ENCODE measurements around the gene IAH1.

Gene IAH1, protein sequence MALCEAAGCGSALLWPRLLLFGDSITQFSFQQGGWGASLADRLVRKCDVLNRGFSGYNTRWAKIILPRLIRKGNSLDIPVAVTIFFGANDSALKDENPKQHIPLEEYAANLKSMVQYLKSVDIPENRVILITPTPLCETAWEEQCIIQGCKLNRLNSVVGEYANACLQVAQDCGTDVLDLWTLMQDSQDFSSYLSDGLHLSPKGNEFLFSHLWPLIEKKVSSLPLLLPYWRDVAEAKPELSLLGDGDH

DNA sequence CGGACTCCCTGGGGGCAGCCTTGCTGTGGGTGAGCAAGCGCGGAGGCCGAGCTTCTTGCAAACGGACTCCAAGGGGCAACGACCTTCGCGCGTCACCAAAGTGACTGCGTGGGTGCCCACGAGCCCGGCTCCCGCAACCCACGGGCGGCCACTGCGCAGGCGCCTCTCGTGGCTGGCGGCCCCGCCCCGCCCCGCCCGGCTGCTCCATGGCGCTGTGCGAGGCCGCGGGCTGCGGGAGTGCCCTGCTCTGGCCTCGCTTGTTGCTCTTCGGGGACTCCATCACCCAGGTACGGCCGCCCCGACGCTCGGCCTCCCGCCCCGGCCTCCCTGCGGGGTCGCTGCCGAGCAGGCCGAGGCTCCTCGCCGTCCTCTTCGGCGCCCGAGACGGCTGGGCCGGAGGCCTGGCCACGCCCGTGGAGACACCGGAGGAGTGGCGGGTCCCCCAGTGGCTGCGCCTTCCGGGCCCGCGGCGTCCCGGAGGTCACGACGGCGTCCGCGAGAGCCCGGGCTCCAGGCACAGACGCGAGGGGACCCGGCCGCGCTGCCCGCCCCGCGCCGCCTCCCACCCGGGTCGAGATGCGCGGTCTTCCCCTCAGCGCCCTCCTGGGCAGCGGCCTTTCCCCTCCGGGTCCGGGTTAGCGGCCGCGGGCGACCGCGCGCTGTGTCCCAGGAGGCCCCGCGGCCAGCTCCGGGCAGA is at the start of gene IAH1:
Gene IAH1, plus strand, starts transcription at position 191 of the 697 bp plus-strand sequence. Its CDS starts 16 bp downstream, at position 207.
- TF ChIP-seq, protein P1, sequence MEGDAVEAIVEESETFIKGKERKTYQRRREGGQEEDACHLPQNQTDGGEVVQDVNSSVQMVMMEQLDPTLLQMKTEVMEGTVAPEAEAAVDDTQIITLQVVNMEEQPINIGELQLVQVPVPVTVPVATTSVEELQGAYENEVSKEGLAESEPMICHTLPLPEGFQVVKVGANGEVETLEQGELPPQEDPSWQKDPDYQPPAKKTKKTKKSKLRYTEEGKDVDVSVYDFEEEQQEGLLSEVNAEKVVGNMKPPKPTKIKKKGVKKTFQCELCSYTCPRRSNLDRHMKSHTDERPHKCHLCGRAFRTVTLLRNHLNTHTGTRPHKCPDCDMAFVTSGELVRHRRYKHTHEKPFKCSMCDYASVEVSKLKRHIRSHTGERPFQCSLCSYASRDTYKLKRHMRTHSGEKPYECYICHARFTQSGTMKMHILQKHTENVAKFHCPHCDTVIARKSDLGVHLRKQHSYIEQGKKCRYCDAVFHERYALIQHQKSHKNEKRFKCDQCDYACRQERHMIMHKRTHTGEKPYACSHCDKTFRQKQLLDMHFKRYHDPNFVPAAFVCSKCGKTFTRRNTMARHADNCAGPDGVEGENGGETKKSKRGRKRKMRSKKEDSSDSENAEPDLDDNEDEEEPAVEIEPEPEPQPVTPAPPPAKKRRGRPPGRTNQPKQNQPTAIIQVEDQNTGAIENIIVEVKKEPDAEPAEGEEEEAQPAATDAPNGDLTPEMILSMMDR (IDR thresholded peaks at IDR 0.05; ENCODE audit: insufficient read depth, missing control alignments): no peak
- FAIRE-seq: no peak
- peak; percentile 69 for DNase-seq (ENCODE audit: insufficient read length, low spot score)

DNA sequence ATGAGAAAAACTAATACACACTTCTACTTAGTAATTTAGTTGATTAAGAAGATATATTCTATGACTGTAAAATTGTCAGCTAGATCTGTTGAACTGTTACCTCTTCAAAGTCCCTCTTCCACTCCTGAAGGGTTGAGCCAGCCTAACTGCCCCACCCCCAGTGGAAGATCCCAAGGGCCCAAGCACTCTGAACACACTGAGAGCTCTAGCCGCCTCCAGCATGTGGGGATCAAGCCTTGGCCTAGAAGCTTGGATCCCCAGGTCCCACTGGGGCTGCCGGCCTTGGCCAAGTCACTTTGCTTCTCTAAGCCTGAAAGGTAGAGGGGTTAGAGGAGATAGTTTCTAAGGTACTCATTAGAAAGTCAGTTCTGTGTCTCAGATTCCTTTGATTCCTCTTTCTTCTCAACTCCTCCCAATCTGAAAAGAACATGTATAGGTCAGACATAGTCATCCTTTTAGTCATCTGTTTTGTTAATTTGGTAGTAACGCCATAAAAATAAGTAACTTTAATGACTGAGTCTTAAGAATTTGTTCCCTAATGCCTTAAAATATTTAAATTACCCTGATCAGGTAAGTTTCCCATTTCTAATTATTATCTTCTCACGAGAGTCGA is 45.3 kb upstream of the IAH1 start:
- FAIRE-seq (no peak), DNase-seq (ENCODE audit: insufficient read length, low spot score) (no peak)
- TF ChIP-seq, protein P1 (IDR thresholded peaks at IDR 0.05; ENCODE audit: insufficient read depth, missing control alignments): no peak

DNA sequence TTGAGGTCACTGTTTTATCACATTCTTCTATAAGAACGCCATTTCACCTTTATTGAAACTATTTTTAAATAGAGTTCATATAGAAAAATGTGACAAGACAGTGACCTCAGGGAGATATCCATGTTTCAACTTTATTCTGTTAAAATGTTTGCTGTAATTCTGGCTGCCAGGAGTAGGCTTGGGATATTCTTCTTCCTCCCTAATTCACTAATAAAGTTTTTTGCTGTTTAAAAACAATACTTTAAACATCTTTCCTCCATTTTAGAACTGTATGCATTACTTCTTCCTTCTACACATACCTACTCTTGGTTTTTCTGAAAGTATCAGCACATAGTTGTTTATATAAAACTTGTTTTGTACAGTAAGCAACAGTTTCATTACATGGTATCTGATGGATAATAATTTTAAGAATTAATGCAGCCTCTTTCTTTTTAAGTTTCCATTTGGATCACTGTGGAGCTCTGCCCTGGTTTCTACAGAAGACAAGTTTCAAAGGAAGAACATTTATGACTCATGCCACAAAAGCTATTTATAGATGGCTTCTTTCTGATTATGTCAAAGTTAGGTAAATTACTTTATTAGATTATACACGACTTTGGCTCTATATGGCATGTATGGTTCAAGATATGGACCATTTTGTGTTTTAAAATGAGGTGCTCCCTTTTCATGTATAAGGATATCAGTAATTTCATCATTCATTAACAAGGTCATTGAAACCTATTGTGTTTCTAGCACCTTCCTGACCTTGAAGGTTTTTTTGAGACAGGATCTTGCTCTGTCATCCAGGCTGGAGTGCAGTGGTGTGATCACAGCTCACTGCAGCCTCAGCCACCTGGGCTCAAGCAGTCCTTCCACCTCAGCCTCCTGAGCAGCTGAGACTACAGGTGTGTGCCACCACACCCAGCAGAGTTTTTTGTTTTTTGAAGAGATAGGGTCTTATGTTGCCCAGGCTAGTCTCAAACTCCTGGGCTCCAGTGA is 43.7 kb upstream of the IAH1 start:
- TF ChIP-seq, protein P1 (IDR thresholded peaks at IDR 0.05; ENCODE audit: insufficient read depth, missing control alignments): no peak
- DNase-seq (ENCODE audit: insufficient read length, low spot score) (no peak), FAIRE-seq (no peak)

DNA sequence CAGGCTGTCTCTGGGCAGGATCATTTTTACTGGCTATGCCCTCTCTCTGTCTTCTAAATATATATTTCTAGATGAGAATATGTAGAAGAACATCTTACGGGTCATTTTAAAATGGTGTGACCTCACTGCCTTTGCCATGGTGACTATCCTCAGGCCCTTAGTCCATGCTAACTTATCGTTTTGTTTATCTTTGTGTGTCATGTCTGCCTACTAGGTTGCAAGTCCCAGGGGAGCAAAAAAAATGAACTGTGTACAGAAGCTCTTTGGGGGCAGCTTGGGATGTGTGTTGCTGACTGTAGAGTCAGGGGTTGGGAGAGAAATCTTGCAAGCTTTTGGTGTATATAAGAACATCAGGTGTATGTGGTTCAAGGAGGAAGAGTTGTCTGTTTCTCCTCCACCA is 39.9 kb upstream of the IAH1 start:
- no peak for DNase-seq (ENCODE audit: insufficient read length, low spot score)
- TF ChIP-seq, protein P1 (IDR thresholded peaks at IDR 0.05; ENCODE audit: insufficient read depth, missing control alignments): no peak
- no peak for FAIRE-seq

DNA sequence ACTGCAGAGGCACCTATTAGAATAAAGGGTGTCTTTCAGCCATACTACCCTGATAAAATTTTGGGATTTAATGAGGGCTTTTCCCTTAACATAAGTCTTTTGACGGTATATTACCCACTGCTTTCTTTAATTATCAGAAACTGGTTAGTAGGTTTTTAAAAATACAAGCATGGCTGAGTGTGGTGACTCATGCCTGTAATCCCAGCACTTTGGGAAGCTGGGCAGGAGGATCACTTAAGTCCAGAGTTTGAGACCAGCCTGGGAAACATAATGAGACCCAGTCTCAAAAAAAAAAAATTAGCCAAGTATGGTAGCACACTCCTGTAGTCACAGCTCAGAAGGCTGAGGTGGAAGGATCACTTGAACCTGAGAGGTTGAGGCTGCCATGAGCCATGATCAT is 34.8 kb upstream of the IAH1 start:
- TF ChIP-seq, protein P1 (IDR thresholded peaks at IDR 0.05; ENCODE audit: insufficient read depth, missing control alignments): no peak
- FAIRE-seq (no peak), DNase-seq (ENCODE audit: insufficient read length, low spot score) (no peak)

DNA sequence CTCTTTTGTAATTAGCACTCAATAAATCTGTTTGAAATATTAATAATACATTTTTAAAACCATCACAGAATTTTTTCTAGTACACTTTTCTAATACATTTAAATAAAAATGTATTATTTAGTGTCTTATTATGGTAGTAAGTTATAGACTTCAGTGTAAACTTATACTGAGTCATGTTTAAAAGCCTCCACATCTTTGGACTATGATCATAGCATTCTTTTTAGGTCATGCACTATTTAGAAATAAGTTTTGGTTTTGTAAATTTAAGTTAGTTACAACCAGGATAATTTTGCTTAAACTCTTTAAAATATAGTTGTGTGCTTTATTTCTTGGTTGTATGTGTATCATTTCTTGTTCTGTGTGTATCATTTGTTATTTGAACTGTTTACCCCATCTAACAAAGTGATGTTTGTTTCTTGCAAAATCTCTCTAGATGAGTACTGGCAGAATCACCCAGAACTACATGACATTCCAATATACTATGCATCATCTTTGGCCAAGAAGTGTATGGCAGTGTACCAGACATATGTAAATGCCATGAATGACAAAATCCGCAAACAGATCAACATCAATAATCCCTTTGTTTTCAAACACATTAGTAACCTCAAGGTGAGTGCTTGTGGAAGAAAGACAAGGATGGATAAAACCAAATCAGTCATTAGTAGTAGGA is 34.2 kb upstream of the IAH1 start:
- FAIRE-seq: no peak
- TF ChIP-seq, protein P1 (IDR thresholded peaks at IDR 0.05; ENCODE audit: insufficient read depth, missing control alignments): no peak
- no peak for DNase-seq (ENCODE audit: insufficient read length, low spot score)

Measured in D721Med (cell line).